ENCODE results near the gene RHEB. TPM values are rescaled to one million over a fixed set of nuclear protein-coding genes. Genes with fewer than 3 reads are reported as not detected.
A peak's percentile ranks its signal among the peaks of the same experiment; 100 is the strongest.

RHEB gene
- total and polyA plus RNA-seq, 2 of the 13 experiments (the other 11 are each of a cell fraction or from before 2014, with no cell fraction given), result 55.0 to 77.6 TPM

GRCh38 chr7:151448261-151449252 lies 71.1 kb downstream of the RHEB start (continued):
- TF ChIP-seq ZNF431 (CRISPR knock-in tag; IDR thresholded peaks at IDR 0.05; ENCODE audit: borderline replicate concordance, low read depth), result no peak
- TF ChIP-seq NBN (conservative IDR thresholded peaks at IDR 0.05), result no peak
- TF ChIP-seq ZNF446 (CRISPR knock-in tag; IDR thresholded peaks at IDR 0.05), result no peak
- no peak for TF ChIP-seq ZNF713 (CRISPR knock-in tag; IDR thresholded peaks at IDR 0.05)
- TF ChIP-seq CHD4 (IDR thresholded peaks at IDR 0.05; ENCODE audit: borderline replicate concordance, low read length), result no peak
- TF ChIP-seq, protein P1, sequence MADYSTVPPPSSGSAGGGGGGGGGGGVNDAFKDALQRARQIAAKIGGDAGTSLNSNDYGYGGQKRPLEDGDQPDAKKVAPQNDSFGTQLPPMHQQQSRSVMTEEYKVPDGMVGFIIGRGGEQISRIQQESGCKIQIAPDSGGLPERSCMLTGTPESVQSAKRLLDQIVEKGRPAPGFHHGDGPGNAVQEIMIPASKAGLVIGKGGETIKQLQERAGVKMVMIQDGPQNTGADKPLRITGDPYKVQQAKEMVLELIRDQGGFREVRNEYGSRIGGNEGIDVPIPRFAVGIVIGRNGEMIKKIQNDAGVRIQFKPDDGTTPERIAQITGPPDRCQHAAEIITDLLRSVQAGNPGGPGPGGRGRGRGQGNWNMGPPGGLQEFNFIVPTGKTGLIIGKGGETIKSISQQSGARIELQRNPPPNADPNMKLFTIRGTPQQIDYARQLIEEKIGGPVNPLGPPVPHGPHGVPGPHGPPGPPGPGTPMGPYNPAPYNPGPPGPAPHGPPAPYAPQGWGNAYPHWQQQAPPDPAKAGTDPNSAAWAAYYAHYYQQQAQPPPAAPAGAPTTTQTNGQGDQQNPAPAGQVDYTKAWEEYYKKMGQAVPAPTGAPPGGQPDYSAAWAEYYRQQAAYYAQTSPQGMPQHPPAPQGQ (CRISPR knock-in tag; IDR thresholded peaks at IDR 0.05; ENCODE audit: borderline replicate concordance), result no peak
- no peak for TF ChIP-seq RORA (CRISPR knock-in tag; IDR thresholded peaks at IDR 0.05)
- TF ChIP-seq ZNF24 (IDR thresholded peaks at IDR 0.05), result no peak
- no peak for TF ChIP-seq ZBTB8A (CRISPR knock-in tag; IDR thresholded peaks at IDR 0.05; ENCODE audit: borderline replicate concordance, low read depth)
- peak; percentile 17 for TF ChIP-seq XRCC5 (optimal IDR thresholded peaks at IDR 0.05; ENCODE audit: low read length)
- TF ChIP-seq SKI (IDR thresholded peaks at IDR 0.05; ENCODE audit: partially characterized antibody), result peak; percentile 19
- TF ChIP-seq ZNF451 (CRISPR knock-in tag; IDR thresholded peaks at IDR 0.05), result 0 out of 2 replicates have a peak, but pooled peaks have one; percentile 45
- peak; percentile 80 for TF ChIP-seq ZNF777 (CRISPR knock-in tag; IDR thresholded peaks at IDR 0.05)
- TF ChIP-seq MXI1 (IDR thresholded peaks at IDR 0.05; ENCODE audit: borderline replicate concordance, low read depth, low read length), result no peak

Measured in HepG2 (cell line).